GM18498 (cell line): ENCODE results near the gene KRTAP4-2.
"Not testable (repeated sequence)": the region's sequence is repeated elsewhere in the genome, so short reads cannot be mapped to it uniquely, and the experiment has no call there.

Experiments used
- ATAC-seq: cut with Tn5 transposase; IDR thresholded peaks from one replicate; pipeline ENCODE4 v1.9.1; 2021; ENCODE audit warnings: mild to moderate bottlenecking, moderate library complexity; ENCODE audit not compliant: unreplicated experiment

The KRTAP4-2 gene

DNA sequence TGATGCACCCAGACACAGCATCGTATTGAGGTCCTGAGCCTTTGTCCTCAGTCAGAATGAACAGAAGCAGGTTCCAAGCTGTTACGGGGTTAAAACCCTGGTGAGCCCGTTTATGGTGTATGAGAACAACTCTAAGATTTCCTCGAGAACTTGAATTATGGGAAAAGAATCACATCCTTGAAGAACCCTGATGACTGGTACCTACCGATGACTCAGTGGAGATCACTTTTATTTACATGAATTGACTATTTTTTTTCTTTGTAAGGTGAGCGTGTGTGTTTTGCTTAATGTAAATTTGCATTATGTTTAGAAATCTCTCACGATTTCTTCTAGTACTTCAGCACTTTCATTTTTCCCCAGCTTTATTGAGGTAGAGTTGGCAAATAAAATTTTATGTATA is 14.2 kb downstream of the KRTAP4-2 start:
- no peak for ATAC-seq

DNA sequence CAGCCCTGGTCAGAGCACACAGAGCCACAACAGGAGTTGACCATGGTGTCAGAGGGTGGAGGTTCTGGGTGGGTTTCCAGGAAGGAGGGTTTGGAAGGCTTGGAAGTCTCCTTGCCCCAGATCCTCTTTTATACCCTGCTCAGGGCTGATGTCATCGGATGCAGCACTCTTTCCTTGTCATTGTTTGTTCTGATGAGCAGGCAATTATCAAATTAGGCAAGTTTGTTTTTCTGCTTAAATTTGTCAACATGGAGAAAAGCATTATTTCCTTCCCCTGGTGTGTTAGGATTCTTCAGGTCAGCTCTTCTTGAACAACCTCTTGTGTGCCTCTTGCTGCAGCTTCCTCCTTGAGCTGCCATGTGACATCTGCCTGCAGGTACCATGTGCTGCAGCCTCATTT is 17.4 kb downstream of the KRTAP4-2 start, which contains the start of gene KRTAP4-4:
TSS of gene KRTAP4-4 (minus strand) at position 101 of the 400 bp plus-strand sequence. CDS start at position 44, 57 bp downstream.
- no peak for ATAC-seq

DNA sequence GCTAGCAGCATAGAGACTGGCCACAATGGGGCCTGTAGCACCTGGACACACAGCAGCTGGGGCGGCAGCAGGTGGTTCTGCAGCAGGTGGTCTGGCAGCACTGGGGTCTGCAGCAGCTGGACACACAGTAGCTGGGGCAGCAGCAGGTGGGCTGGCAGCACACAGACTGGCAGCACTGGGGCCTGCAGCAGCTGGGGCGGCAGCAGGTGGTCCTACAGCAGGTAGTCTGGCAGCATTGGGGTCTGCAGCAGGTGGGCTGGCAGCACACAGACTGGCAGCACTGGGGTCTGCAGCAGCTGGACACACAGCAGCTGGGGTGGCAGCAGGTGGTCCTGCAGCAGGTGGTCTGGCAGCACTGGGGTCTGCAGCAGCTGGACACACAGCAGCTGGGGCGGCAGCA is 17.8 kb downstream of the KRTAP4-2 start:
- not testable (repeated sequence) for ATAC-seq

DNA sequence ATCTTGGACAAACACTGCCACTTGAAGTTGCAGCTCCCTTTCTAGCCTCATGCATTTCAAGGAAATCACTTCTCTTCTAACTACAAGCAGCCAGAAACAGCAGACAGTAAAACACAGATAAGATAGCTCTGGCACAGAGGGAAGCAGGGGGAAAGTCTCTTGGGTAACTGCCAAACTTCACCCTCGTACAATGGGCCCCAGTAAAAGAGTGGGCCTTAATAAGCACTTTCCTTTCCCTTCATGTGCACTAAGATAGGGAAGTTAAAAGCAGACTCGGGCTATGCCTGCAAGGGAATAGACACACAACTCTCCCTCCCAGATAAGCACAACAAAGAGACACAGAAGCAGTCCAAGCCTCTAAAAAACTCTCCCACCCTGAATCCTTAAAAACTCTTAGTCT is 24.2 kb downstream of the KRTAP4-2 start:
- ATAC-seq: no peak

DNA sequence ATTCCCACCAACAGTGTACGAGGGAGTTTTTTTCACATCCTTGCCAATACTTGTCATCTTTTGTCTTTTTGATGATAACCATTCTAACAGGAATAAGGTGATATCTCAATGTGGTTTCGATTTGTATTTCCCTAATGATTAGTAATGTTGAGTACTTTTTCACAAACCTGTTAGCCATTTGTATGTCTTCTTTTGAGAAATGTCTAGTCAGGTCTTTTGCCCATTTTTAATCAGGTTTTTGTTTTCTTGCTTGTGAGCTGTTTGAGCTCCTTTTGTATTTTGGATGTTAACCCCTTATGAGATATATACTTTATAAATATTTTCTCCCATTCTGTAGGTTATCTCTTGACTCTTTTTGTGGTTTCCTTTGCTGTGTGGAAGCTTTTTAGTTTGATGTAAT is 26.5 kb downstream of the KRTAP4-2 start:
- ATAC-seq: no peak

DNA sequence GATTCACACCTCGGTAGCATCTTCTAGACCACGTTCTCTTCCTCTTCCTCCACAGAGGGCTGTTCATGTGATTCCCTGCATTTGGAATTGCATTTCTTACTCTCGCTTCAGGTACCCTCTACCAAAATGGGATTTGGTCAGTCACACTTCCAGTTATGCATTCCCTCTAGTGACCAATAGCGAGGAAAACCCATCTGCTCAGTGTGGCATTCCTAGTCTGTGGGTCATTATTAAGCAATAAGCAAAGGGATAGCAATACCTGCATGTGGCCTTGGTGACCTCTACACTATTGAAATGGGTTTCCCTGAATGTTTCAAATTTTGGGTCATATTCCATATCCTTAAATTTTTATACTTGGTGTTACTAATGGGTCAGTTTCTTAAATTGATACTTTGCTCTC is 28.0 kb downstream of the KRTAP4-2 start:
- no peak for ATAC-seq

DNA sequence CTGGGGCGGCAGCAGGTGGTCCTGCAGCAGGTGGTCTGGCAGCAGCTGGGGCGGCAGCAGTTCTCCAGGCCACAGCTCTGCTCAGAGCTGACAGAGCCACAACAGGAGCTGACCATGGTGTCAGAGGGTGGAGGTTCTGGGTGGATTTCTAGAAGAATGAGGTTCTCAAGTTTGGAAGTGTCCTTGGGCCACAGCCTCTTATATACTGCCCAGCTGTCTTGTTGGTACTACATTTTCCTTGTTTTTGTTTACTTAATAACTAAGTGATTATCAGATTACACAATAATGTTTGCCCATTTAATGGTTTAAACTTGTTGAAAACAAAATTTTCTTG is 28.4 kb downstream of the KRTAP4-2 start, which contains the start of gene KRTAP4-5:
TSS of gene KRTAP4-5 (minus strand) at position 174 of the 334 bp plus-strand sequence. CDS start at position 116, 58 bp downstream.
- ATAC-seq: no peak

DNA sequence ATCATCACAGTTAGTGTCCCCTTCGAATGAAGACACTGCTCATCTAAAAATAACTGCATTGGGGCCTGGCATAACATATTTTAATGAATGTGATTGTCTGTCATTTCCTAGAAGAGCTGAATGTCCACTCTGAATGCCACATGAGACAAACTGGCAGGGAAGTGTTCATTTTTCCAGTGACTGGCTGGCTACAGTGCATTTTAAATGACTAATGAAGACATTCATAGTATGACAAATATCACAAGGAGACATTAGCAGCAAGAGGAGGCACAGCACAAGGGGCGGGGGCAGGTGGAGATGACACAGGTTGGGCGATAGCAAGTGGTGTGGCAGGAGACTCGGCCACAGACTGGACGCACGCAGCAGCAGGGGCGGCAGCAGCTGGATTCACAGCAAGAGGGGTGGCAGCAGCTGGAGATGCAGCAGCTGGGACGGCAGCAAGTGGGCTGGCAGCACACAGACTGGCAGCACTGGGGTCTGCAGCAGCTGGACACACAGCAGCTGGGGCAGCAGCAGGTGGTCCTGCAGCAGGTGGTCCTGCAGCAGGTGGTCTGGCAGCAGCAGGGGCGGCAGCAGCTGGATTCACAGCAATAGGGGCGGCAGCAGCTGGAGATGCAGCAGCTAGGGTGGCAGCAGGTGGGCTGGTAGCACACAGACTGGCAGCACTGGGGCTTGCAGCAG is 28.9 kb downstream of the KRTAP4-2 start:
- ATAC-seq: not testable (repeated sequence)

DNA sequence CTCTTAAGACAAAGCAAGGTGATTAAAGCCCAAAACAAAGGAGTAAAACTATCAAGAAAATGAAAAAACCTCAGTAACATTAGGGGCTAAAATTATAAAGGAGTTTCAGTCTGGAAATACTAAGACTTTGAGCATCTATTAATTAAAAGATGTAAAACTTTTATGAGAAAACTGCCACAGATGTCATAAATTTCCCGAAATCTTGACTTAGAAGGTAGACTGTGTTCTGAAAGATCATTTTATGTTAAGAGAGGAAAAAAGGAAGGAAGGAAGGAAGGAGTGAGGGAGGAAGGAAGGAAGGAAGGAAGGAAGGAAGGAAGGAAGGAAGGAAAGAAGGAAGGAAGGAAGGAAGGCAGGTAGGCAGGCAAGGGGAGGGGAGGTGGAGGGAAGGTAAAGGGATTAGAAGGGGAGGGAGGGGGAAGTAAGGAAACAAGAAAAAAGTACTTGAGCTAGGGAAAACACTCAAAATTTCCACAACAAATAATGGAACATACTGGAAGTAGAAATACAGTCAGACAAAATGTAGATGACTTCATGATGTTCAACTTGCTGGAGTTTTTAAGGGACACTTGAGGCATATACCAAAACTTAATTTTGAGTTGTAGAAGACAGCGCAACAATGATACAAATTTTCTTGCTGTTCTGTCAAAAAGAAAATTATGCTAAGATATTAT is 30.4 kb downstream of the KRTAP4-2 start:
- ATAC-seq: no peak

DNA sequence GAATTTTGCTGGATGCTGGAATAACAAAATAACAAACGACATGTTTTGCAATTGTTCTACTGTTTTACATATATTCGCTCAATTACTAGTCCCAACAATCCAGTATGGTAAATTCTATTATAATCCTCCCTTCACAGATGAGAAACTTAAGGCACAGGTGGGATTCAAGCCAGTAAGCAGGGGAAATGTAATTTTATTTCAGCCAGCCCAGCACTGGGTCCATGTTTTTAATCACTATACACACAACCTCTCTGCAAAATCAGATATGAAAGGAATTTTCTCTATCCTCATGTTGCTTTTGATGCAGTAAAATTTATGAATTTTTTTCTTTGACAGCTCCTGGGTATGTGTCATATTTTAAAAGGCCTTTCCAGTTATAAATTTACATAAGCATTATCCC is 32.8 kb downstream of the KRTAP4-2 start:
- no peak for ATAC-seq

DNA sequence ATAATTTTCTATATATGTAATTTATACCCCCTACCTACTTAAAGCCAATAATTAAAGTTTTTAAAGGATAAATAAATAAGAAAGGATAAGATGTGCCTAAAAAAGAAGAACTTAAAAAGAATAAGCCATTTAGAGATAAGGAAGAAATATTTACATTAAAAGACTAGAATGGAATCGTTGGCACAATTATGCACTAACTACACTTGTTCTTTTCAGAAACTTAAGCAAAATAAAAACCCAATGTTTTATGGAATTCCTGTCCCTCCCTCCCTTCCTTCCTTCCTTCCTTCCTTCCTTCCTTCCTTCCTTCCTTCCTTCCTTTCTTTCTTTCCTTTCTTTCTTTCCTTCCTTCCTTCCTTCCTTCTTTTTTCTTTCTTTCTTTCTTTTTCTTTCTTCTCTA is 33.2 kb downstream of the KRTAP4-2 start:
- no peak for ATAC-seq

DNA sequence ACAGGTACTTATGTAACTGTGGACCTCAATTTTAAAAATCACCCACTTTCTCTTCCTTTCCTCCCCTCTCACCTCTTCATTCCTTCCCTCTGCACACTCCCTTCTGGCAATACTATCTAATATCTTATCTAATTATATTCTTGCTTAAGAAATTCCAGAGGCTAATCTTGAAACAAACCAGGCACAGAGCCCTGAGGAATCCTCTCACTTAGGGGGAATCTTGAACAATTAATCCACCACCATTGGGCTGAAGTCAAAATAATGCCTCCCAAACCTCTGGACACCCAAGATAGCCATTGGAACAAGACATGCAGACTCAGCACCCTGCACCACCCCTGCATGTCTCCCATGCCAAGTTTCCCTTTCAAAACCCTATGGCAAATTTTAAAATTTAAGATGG is 36.7 kb downstream of the KRTAP4-2 start:
- ATAC-seq: no peak

DNA sequence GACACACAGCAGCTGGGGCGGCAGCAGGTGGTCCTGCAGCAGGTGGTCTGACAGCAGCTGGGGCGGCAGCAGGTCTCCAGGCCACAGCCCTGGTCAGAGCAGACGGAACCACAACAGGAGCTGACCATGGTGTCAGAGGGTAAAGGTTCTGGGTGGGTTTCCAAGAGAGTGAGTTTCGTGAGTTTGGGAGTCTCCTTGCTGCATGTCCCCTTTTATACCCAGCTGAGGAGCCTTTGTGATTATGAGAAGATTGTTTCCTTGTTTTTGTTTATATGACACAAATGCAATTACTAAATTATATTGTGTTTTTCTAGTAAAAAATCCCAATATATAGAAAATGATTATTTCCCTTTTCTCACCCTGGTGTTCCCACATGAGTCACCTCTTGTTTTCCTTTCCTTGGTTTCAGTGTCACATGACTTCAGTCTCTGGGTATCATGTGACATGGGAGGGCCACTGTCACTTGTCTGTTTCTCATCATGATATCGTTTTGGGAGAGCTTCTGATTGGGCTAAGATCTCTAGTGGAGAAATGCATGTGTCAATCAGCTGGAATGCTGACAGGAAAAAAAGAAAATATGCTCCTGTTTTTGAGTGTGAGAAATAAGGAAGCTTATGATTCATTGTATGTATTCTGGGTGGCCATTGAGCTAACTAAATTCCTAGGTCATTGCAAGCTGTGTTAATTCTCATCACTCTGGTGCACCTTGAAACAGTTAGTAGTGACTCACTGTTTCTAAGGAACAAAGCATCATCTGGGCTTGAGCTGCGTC is 37.5 kb downstream of the KRTAP4-2 start, which contains the start of gene KRTAP4-6:
TSS of gene KRTAP4-6 (minus strand) at position 185 of the 772 bp plus-strand sequence. CDS start at position 128, 57 bp downstream.
- no peak for ATAC-seq

DNA sequence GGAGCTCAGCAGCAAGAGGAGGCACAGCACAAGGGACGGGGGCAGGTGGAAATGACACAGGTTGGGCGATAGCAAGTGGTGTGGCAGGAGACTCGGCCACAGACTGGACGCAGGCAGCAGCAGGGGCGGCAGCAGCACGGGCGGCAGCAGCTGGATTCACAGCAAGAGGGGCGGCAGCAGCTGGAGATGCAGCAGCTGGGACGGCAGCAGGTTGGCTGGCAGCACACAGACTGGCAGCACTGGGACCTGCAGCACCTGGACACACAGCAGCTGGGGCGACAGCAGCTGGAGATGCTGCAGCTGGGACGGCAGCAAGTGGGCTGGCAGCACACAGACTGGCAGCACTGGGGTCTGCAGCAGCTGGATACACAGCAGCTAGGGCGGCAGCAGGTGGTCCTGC is 38.2 kb downstream of the KRTAP4-2 start:
- not testable (repeated sequence) for ATAC-seq

DNA sequence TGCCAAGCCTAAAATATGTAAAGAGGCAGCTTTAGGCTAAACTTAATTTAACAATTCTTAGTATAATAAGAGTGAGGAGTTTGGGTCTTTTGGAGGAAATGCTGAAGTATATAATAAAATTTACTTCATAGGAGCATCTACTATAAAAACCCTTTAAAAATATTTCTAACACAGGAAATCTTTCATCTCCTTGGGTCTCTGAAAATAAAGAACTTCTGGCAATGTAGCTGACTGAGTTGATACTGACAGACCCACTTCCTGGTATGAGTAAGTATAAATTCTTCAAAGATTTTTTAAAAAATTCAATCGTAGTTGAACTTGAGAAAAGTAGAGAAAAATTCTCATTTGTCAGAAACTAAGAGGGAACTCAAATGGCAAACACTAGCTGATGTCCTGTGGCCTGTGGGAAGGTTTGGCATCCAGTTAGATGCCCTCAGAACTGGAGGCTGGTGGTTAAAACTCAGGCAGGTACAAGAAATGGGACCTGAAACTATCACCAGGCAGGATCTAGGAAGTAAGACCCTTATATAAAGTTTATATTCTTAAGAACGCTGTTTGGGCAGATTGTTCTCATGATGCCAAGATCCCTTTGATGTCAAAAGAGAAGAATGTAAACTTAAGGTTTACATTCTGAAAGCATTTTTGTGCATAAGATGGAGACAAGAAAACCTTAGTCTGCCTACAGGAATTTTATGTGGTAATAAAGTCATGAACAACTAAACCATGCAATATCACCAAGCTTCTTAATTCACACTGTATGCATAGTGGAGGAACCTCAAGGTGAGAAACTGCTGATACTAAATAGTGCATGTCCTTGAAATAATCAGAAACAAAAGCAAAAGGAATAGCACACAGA is 43.9 kb downstream of the KRTAP4-2 start:
- ATAC-seq: no peak

DNA sequence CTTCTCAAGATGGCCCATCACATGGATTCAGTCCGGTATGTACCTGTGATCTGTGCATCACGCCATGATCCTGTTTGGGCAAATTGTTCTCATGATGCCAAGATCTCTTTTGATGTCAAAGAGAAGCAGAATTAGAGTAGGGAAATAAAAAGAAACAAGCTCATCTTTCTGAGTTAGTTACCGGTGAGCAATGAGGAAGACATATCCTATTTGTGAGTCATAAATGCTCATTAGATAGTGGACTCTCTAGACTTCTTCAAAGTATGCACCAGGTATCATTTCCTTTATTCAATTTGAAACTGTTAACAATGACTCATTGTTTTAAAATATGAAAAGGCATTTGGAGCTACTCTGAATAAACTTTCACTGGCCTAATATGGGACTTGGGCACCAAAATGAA is 46.0 kb downstream of the KRTAP4-2 start:
- no peak for ATAC-seq
